ENCODE results near the gene LHPP.

Gene LHPP

GRCh38 chr10:124473070-124473469 is 11.4 kb downstream of the LHPP start:
- FAIRE-seq: no peak

- FAIRE-seq: no peak
Observed at GRCh38 chr10:124474514-124475070, 13.0 kb downstream of the LHPP start.

- no peak for FAIRE-seq
Observed at GRCh38 chr10:124476043-124476725, 14.6 kb downstream of the LHPP start.

GRCh38 chr10:124477614-124478363 is 16.2 kb downstream of the LHPP start:
- no peak for FAIRE-seq

- FAIRE-seq: no peak
Observed at GRCh38 chr10:124478515-124478914, 16.9 kb downstream of the LHPP start.

- no peak for FAIRE-seq
Observed at GRCh38 chr10:124480860-124481259, 19.2 kb downstream of the LHPP start.

- no peak for FAIRE-seq
Observed at GRCh38 chr10:124481717-124482116, 20.1 kb downstream of the LHPP start.

GRCh38 chr10:124482236-124482800 is 20.7 kb downstream of the LHPP start:
- no peak for FAIRE-seq

- no peak for FAIRE-seq
Observed at GRCh38 chr10:124482876-124483275, 21.3 kb downstream of the LHPP start.

GRCh38 chr10:124484031-124484430 is 22.4 kb downstream of the LHPP start:
- no peak for FAIRE-seq

GRCh38 chr10:124484661-124485060 is 23.0 kb downstream of the LHPP start:
- FAIRE-seq: no peak

- no peak for FAIRE-seq
Observed at GRCh38 chr10:124486635-124487034, 25.0 kb downstream of the LHPP start.

GRCh38 chr10:124491105-124491504 is 29.5 kb downstream of the LHPP start:
- FAIRE-seq: no peak

GRCh38 chr10:124492266-124492665 is 30.6 kb downstream of the LHPP start:
- no peak for FAIRE-seq

- FAIRE-seq: no peak
Observed at GRCh38 chr10:124493214-124493882, 31.7 kb downstream of the LHPP start.

- FAIRE-seq: no peak
Observed at GRCh38 chr10:124494046-124494807, 32.6 kb downstream of the LHPP start.

GRCh38 chr10:124495162-124495561 is 33.5 kb downstream of the LHPP start:
- no peak for FAIRE-seq

- no peak for FAIRE-seq
Observed at GRCh38 chr10:124495725-124496124, 34.1 kb downstream of the LHPP start.

GRCh38 chr10:124496150-124496549 is 34.5 kb downstream of the LHPP start:
- no peak for FAIRE-seq

- FAIRE-seq: no peak
Observed at GRCh38 chr10:124496620-124497019, 35.0 kb downstream of the LHPP start.

GRCh38 chr10:124497196-124497881 is 35.7 kb downstream of the LHPP start:
- no peak for FAIRE-seq

GRCh38 chr10:124498056-124498455 is 36.4 kb downstream of the LHPP start:
- FAIRE-seq: no peak
